ENCODE results near the gene PEDS1.

The PEDS1 gene

GRCh38 chr20:50125279-50125678, 28.2 kb downstream of the PEDS1 start:
- no peak for TF ChIP-seq CTCF (IDR thresholded peaks at IDR 0.05; ENCODE audit: low read length, missing control alignments)
- DNase-seq (ENCODE audit: low read depth), result no peak
- no peak overlapping the region for H3K4me3 ChIP-seq (replicated peaks; ENCODE audit: low read depth, low read length)

GRCh38 chr20:50124496-50124895, 29.0 kb downstream of the PEDS1 start:
- no peak overlapping the region for H3K4me3 ChIP-seq (replicated peaks; ENCODE audit: low read depth, low read length)
- no peak for TF ChIP-seq CTCF (IDR thresholded peaks at IDR 0.05; ENCODE audit: low read length, missing control alignments)
- no peak for DNase-seq (ENCODE audit: low read depth)

- no peak overlapping the region for H3K4me3 ChIP-seq (replicated peaks; ENCODE audit: low read depth, low read length)
- no peak for TF ChIP-seq CTCF (IDR thresholded peaks at IDR 0.05; ENCODE audit: low read length, missing control alignments)
- DNase-seq (ENCODE audit: low read depth), result no peak
Measured at GRCh38 chr20:50123418-50123817, 30.1 kb downstream of the PEDS1 start.

GRCh38 chr20:50122763-50123162, 30.8 kb downstream of the PEDS1 start:
- DNase-seq (ENCODE audit: low read depth), result no peak
- no peak overlapping the region for H3K4me3 ChIP-seq (replicated peaks; ENCODE audit: low read depth, low read length)
- TF ChIP-seq CTCF (IDR thresholded peaks at IDR 0.05; ENCODE audit: low read length, missing control alignments), result no peak

GRCh38 chr20:50121858-50122271, 31.7 kb downstream of the PEDS1 start:
- DNase-seq (ENCODE audit: low read depth), result no peak
- no peak overlapping the region for H3K4me3 ChIP-seq (replicated peaks; ENCODE audit: low read depth, low read length)
- no peak for TF ChIP-seq CTCF (IDR thresholded peaks at IDR 0.05; ENCODE audit: low read length, missing control alignments)

GRCh38 chr20:50120935-50121693, 32.4 kb downstream of the PEDS1 start:
- no peak overlapping the region for H3K4me3 ChIP-seq (replicated peaks; ENCODE audit: low read depth, low read length)
- peak; percentile 72 for DNase-seq (ENCODE audit: low read depth)
- TF ChIP-seq CTCF (IDR thresholded peaks at IDR 0.05; ENCODE audit: low read length, missing control alignments), result peak; percentile 81

- DNase-seq (ENCODE audit: low read depth), result no peak
- no peak overlapping the region for H3K4me3 ChIP-seq (replicated peaks; ENCODE audit: low read depth, low read length)
- no peak for TF ChIP-seq CTCF (IDR thresholded peaks at IDR 0.05; ENCODE audit: low read length, missing control alignments)
Measured at GRCh38 chr20:50118203-50118602, 35.3 kb downstream of the PEDS1 start.
